NT2/D1 (cell line): Measurements from ENCODE around the gene SRP9.
"Not testable (repeated sequence)": the region's sequence is repeated elsewhere in the genome, so short reads cannot be mapped to it uniquely, and the experiment has no call there.

Experiments used
- DNase-seq: peaks from one replicate; pipeline ENCODE4 v3.0.0-alpha.2; 2011; ENCODE audit warnings: low read depth, low spot score
- H3K27me3 ChIP-seq: 2 replicates; pipeline ENCODE4 v1.6.0; 2011; ENCODE audit warnings: mild to moderate bottlenecking; ENCODE audit not compliant: insufficient read length, insufficient read depth
- H3K36me3 ChIP-seq: 2 replicates; pipeline ENCODE4 v1.6.1; 2011; ENCODE audit warnings: mild to moderate bottlenecking, low read length, mixed read lengths; ENCODE audit not compliant: insufficient read depth, insufficient read length
- H3K4me1 ChIP-seq: 2 replicates; pipeline ENCODE4 v1.5.1; 2011; ENCODE audit not compliant: insufficient read depth, insufficient read length
- H3K4me3 ChIP-seq: 2 replicates; pipeline ENCODE4 v1.5.1; 2011; ENCODE audit warnings: low read depth; ENCODE audit not compliant: insufficient read length
- H3K9ac ChIP-seq: 2 replicates; pipeline ENCODE4 v1.6.0; 2011; ENCODE audit warnings: low read depth; ENCODE audit not compliant: insufficient read length
- H3K9me3 ChIP-seq: 2 replicates; pipeline ENCODE4 v1.5.1; 2011; ENCODE audit warnings: mild to moderate bottlenecking, low read length; ENCODE audit not compliant: insufficient read depth
- SUZ12 ChIP-seq: IDR thresholded peaks from 2 replicates; pipeline ENCODE4 v1.6.1; 2011; ENCODE audit not compliant: insufficient read length, insufficient read depth; ENCODE audit errors: extremely low read depth
- YY1 ChIP-seq: IDR thresholded peaks from 2 replicates; pipeline ENCODE4 v1.6.1; 2011; ENCODE audit not compliant: insufficient read length, insufficient read depth
- ZNF274 ChIP-seq: IDR thresholded peaks from 2 replicates; pipeline ENCODE4 v1.6.1; 2011; ENCODE audit warnings: mild to moderate bottlenecking, low read depth, low read length

SRP9 gene

GRCh38 chr1:225757927-225758656 is 19.5 kb upstream of the SRP9 start:
- DNase-seq = no peak
- Histone ChIP-seq H3K9me3 (no peaks in the 10 kb centered on the region), H3K9ac (no peak overlapping the region), H3K4me1 (peaks cover 5% of the 10 kb centered on the region), H3K27me3 (no peaks in the 10 kb centered on the region), H3K4me3 (no peak overlapping the region), H3K36me3 (no peaks in the 10 kb centered on the region)
- TF ChIP-seq YY1 (no peak), SUZ12 (no peak), ZNF274 (no peak)

GRCh38 chr1:225759972-225760371 is 17.7 kb upstream of the SRP9 start:
- not testable (repeated sequence) for H3K9ac ChIP-seq, H3K27me3 ChIP-seq, DNase-seq, H3K9me3 ChIP-seq, H3K36me3 ChIP-seq, H3K4me3 ChIP-seq, H3K4me1 ChIP-seq

DNA sequence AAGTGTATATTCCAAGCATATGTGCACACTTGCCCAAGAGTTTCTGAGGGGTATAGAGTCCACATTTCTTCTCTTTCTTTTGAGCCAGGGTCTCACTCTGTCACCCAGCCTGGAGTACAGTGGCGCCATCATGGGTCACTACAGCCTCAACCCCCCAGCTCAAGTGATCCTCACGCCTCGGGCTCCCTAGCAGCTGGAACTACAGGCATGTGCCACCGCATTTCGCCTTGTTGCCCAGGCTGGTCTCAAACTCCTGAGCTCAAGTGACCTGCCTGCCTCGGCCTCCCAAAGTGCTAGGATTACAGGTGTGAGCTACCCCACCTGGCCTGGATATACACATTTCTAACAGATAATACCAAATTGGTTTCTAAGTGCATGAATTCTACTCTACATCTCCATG is 17.1 kb upstream of the SRP9 start:
- no peaks in the 10 kb centered on the region for H3K36me3 ChIP-seq
- H3K27me3 ChIP-seq = no peaks in the 10 kb centered on the region
- H3K9ac ChIP-seq = no peak overlapping the region
- no peaks in the 10 kb centered on the region for H3K9me3 ChIP-seq
- TF ChIP-seq SUZ12 (no peak), YY1 (no peak), ZNF274 (no peak)
- DNase-seq = no peak
- H3K4me1 ChIP-seq = peaks cover 9% of the 10 kb centered on the region
- no peak overlapping the region for H3K4me3 ChIP-seq

GRCh38 chr1:225761395-225761794 is 16.2 kb upstream of the SRP9 start:
- not testable (repeated sequence) for H3K4me3 ChIP-seq, H3K9me3 ChIP-seq, H3K36me3 ChIP-seq, H3K27me3 ChIP-seq, H3K4me1 ChIP-seq, H3K9ac ChIP-seq, DNase-seq

DNA sequence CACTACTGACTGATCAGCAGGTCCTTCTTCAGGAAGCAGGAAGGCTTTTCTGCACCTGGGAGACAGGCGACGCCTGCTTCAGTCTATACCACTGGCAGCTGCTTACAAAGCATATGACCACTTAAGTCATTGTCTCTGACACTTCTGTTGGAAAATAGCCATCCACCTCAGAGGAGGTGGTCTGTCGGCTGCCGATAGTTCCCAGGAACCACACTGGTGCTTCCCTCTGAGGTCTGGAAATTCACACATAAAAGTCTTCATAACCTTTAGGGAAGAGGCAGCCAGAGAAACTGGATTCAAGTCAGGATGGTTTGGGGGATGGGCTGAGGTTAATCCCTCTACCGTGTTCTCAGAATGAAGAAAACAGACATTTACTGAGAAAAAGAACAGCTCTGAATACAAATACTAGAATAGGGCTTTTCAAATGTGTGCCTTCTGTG is 15.6 kb upstream of the SRP9 start:
- no peak overlapping the region for H3K9ac ChIP-seq
- no peak overlapping the region for H3K4me3 ChIP-seq
- no peak for TF ChIP-seq ZNF274
- DNase-seq = no peak
- peaks cover 9% of the 10 kb centered on the region for H3K4me1 ChIP-seq
- no peaks in the 10 kb centered on the region for H3K36me3 ChIP-seq
- H3K27me3 ChIP-seq = no peaks in the 10 kb centered on the region
- no peaks in the 10 kb centered on the region for H3K9me3 ChIP-seq

- no peak for DNase-seq
- H3K4me3 ChIP-seq = no peak overlapping the region
- no peak overlapping the region for H3K9ac ChIP-seq
- TF ChIP-seq YY1 (no peak), ZNF274 (no peak), SUZ12 (no peak)
- H3K4me1 ChIP-seq = peaks cover 11% of the 10 kb centered on the region
- no peaks in the 10 kb centered on the region for H3K36me3 ChIP-seq
- no peaks in the 10 kb centered on the region for H3K9me3 ChIP-seq
- no peaks in the 10 kb centered on the region for H3K27me3 ChIP-seq
Observed at GRCh38 chr1:225762444-225762843, 15.2 kb upstream of the SRP9 start.

DNA sequence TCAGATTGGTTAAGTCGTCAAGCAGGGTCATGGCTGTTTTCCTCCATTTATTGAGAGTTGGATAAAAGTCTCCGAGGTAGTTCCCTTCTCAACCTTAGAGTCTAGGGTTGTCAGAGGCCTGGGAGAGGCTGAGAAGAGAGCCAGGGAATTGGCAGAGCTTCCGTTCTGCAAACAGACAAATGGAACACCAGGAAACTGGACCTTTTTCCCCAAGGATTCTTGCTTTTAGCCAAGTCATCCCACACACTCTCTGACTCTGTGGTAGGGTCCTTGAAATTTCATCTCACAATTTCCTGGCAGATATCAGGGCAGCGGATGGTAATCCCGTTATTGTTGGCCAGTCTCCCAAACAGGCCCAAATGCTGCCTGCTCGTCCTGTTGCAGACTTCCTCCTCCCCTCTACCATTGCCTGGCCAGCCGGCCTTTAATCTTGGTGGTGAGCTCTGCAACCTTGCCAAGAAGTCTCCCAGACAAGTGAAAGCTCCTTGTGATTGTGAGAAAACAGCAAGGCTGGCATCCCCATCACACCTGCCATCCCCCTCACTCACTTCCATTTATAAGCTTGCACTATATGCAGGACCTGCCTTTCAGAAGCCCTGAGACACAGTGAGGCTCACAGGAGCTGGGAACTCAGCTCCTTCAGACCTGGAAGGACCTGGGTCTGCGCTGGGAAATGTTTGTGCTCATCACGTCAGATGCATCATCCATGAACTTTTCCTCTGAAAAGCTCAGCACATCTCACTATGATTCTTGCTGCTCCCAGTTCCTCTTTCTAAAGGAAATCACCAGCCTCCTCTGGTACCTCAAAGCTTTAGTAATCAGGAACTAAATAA is 13.7 kb upstream of the SRP9 start:
- Histone ChIP-seq H3K4me3 (no peak overlapping the region), H3K27me3 (no peaks in the 10 kb centered on the region), H3K36me3 (no peaks in the 10 kb centered on the region), H3K4me1 (peaks cover 17% of the 10 kb centered on the region), H3K9ac (no peak overlapping the region), H3K9me3 (no peaks in the 10 kb centered on the region)
- no peak for DNase-seq
- no peak for TF ChIP-seq YY1
- TF ChIP-seq SUZ12 = no peak
- no peak for TF ChIP-seq ZNF274
